T-helper 1 cell treated with Interleukin-12 subunit alpha and Interleukin-12 subunit beta and Interleukin-4 antibody, amounts not matched to agents 30 μg/mL and 1 μg/mL, for 36 hours (primary cell): ENCODE measurements around the gene KCNG2.
"Not testable (repeated sequence)": the region's sequence is repeated elsewhere in the genome, so short reads cannot be mapped to it uniquely, and the experiment has no call there.

Experiments used
- H3K27ac Mint-ChIP-seq: one replicate; pipeline ENCODE4 v1.8.0; 2021; ENCODE audit warnings: mild to moderate bottlenecking, mixed read lengths
- H3K27me3 Mint-ChIP-seq: one replicate; pipeline ENCODE4 v1.8.0; 2021; ENCODE audit warnings: low read depth, mixed read lengths
- H3K36me3 Mint-ChIP-seq: one replicate; pipeline ENCODE4 v1.8.0; 2021; ENCODE audit warnings: low read depth, mixed read lengths
- H3K4me1 Mint-ChIP-seq: one replicate; pipeline ENCODE4 v1.8.0; 2021; ENCODE audit warnings: low read depth, mixed read lengths
- H3K4me3 Mint-ChIP-seq: one replicate; pipeline ENCODE4 v1.8.0; 2021; ENCODE audit warnings: mild to moderate bottlenecking, moderate library complexity, mixed read lengths
- H3K9me3 Mint-ChIP-seq: one replicate; pipeline ENCODE4 v1.8.0; 2021; ENCODE audit warnings: mixed read lengths

KCNG2 gene

GRCh38 chr18:79851950-79852349 is 54.2 kb downstream of the KCNG2 start:
- H3K27ac Mint-ChIP-seq: no peak overlapping the region
- no peaks in the 10 kb centered on the region for H3K9me3 Mint-ChIP-seq
- H3K4me3 Mint-ChIP-seq: no peak overlapping the region
- H3K4me1 Mint-ChIP-seq: no peaks in the 10 kb centered on the region
- no peaks in the 10 kb centered on the region for H3K36me3 Mint-ChIP-seq
- no peaks in the 10 kb centered on the region for H3K27me3 Mint-ChIP-seq

DNA sequence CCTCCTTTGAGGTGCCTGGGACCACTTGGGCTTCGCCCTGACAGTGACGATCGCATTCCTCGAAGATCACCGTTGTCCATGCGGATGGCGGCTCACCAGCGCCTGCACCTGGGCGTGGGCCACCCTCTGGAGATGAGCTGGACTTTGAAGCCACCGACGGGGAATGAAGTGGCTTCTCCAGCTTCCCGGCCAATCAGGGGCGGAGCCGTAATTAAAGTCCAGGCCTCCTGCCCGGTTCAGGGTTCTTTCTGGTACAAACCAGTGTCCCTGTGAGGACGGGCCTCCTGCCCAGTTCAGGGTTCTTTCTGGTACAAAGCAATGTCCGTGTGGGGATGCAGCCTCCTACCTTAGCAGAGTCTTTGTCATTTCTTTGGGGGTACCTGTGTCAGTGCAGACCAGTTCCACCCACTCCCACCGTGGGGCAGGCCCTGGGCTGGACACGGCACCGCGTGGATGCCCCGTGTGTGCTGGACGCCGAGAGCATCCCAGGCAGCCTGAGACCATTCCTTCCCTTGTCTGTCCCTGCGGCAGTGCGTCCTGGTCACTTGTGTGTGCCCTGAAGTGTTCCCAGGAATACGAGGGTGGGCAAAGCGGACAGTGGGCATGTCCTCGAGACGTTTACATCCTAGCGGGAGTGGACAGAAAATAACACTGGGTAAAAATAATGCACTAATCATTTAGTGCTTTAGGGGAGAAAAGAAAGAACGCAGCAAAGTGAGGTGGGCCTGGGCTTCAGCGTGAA is 55.0 kb downstream of the KCNG2 start:
- Mint-ChIP-seq H3K4me1 (no peaks in the 10 kb centered on the region), H3K9me3 (no peaks in the 10 kb centered on the region), H3K4me3 (no peak overlapping the region), H3K27ac (no peak overlapping the region), H3K36me3 (no peaks in the 10 kb centered on the region), H3K27me3 (no peaks in the 10 kb centered on the region)

GRCh38 chr18:79853303-79853992 is 55.7 kb downstream of the KCNG2 start:
- H3K27ac Mint-ChIP-seq: no peak overlapping the region
- H3K36me3 Mint-ChIP-seq: no peaks in the 10 kb centered on the region
- H3K27me3 Mint-ChIP-seq: no peaks in the 10 kb centered on the region
- H3K9me3 Mint-ChIP-seq: no peaks in the 10 kb centered on the region
- no peak overlapping the region for H3K4me3 Mint-ChIP-seq
- H3K4me1 Mint-ChIP-seq: no peaks in the 10 kb centered on the region

- H3K4me3 Mint-ChIP-seq: no peak overlapping the region
- H3K9me3 Mint-ChIP-seq: no peaks in the 10 kb centered on the region
- H3K36me3 Mint-ChIP-seq: no peaks in the 10 kb centered on the region
- no peaks in the 10 kb centered on the region for H3K4me1 Mint-ChIP-seq
- H3K27me3 Mint-ChIP-seq: no peaks in the 10 kb centered on the region
- H3K27ac Mint-ChIP-seq: no peak overlapping the region
Measured at GRCh38 chr18:79853993-79854364, 56.2 kb downstream of the KCNG2 start.

- Mint-ChIP-seq H3K27ac (no peak overlapping the region), H3K27me3 (no peaks in the 10 kb centered on the region), H3K4me3 (no peak overlapping the region), H3K36me3 (no peaks in the 10 kb centered on the region), H3K9me3 (no peaks in the 10 kb centered on the region), H3K4me1 (no peaks in the 10 kb centered on the region)
Measured at GRCh38 chr18:79855147-79855933, 57.6 kb downstream of the KCNG2 start.

GRCh38 chr18:79856119-79857007 is 58.6 kb downstream of the KCNG2 start:
- no peak overlapping the region for H3K4me3 Mint-ChIP-seq
- H3K27ac Mint-ChIP-seq: no peak overlapping the region
- H3K27me3 Mint-ChIP-seq: no peaks in the 10 kb centered on the region
- no peaks in the 10 kb centered on the region for H3K36me3 Mint-ChIP-seq
- no peaks in the 10 kb centered on the region for H3K4me1 Mint-ChIP-seq
- H3K9me3 Mint-ChIP-seq: no peaks in the 10 kb centered on the region

DNA sequence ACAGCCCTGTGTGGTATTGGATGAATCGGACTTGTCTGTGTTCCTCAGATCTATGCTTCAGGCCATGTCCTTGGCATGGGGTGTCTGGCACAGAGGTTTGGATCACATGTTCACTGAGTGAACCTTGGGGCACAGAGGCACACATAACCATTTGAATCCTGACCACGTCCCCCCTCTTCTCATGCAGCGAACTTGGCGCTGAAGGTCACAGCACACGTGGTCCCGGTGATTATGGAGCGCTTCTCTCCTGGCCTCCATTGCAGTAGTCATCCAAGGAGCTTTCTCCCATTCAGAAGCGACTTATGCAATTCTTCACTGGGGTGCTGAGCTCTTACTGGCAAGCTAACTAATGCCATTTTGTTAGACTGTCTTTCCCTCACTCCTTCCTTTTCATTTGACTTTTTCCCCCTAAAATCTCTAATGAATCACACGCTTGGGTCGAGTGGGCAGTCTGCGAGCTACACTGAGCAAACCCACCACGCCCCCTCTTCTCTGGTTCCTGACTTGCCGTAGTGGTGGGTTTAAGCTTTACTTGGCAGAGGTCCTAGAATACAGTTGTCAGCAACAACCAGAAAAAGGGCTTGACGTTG is 59.4 kb downstream of the KCNG2 start:
- Mint-ChIP-seq H3K4me1 (no peaks in the 10 kb centered on the region), H3K9me3 (peaks cover 8% of the 10 kb centered on the region), H3K27me3 (peaks cover 3% of the 10 kb centered on the region), H3K36me3 (no peaks in the 10 kb centered on the region), H3K27ac (no peak overlapping the region), H3K4me3 (no peak overlapping the region)

DNA sequence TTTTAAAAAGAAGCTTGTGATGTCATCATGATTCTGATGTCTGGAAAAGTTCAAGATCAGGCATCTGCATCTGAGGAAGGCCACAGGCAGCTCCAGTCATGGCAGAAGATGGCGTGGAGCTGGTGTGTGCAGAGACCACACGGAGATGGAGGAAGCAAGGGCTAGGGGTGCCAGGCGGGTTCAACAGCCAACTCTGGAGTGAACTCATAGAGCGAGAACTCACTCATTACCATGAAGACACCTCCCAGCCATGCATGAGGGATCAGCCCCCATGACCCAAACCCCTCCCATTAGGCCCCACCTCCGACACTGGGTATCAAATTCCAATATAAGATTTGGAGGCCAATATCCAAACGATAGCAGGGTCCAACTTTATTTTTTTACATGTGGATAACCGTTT is 61.6 kb downstream of the KCNG2 start:
- Mint-ChIP-seq H3K27me3 (peaks cover 3% of the 10 kb centered on the region), H3K4me3 (no peak overlapping the region), H3K36me3 (no peaks in the 10 kb centered on the region), H3K27ac (no peak overlapping the region), H3K9me3 (peaks cover 9% of the 10 kb centered on the region), H3K4me1 (no peaks in the 10 kb centered on the region)

DNA sequence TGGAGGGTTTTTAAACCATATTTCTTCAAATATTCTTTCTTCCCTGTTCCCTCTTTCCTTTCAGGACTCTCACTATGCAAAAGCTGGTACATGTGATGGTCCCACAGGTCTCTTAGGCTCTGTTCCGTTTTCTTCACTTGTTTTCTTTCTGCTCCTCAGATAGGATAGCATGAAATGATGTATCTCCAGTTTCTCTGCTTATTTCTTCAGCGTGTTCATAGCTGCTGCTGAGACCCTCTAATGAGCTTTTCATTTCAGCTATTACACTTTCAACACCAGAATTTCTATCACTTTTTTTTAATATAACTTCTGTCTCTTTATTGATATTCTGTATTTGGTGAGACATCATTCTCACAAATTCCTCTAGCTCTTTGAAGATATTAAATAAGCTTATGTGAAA is 63.9 kb downstream of the KCNG2 start:
- Mint-ChIP-seq H3K36me3 (no peaks in the 10 kb centered on the region), H3K4me3 (no peak overlapping the region), H3K27ac (no peak overlapping the region), H3K4me1 (no peaks in the 10 kb centered on the region), H3K27me3 (peaks cover 3% of the 10 kb centered on the region), H3K9me3 (peaks cover 9% of the 10 kb centered on the region)

DNA sequence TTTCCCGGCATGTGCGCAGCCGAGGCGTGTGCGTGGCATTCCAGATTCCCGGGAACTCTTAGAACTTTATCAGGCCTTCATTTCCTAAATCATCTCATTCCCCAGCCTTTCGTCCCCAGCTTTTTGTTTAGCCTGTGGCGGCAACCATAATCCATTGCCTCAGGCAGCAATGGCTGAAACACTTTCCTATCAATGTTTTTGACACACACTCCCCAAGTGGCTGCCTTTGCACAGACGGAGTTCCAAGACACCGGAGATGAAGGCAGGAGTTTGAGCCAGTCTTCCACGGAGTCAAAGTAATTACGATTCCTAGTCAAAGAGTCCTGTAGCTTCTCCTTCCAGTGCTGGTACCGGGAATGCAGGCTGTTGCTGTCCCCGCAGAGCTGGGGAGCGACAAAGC is 64.8 kb downstream of the KCNG2 start:
- Mint-ChIP-seq H3K4me3 (no peak overlapping the region), H3K27ac (no peak overlapping the region), H3K27me3 (peaks cover 3% of the 10 kb centered on the region), H3K9me3 (peaks cover 9% of the 10 kb centered on the region), H3K36me3 (no peaks in the 10 kb centered on the region), H3K4me1 (no peaks in the 10 kb centered on the region)

DNA sequence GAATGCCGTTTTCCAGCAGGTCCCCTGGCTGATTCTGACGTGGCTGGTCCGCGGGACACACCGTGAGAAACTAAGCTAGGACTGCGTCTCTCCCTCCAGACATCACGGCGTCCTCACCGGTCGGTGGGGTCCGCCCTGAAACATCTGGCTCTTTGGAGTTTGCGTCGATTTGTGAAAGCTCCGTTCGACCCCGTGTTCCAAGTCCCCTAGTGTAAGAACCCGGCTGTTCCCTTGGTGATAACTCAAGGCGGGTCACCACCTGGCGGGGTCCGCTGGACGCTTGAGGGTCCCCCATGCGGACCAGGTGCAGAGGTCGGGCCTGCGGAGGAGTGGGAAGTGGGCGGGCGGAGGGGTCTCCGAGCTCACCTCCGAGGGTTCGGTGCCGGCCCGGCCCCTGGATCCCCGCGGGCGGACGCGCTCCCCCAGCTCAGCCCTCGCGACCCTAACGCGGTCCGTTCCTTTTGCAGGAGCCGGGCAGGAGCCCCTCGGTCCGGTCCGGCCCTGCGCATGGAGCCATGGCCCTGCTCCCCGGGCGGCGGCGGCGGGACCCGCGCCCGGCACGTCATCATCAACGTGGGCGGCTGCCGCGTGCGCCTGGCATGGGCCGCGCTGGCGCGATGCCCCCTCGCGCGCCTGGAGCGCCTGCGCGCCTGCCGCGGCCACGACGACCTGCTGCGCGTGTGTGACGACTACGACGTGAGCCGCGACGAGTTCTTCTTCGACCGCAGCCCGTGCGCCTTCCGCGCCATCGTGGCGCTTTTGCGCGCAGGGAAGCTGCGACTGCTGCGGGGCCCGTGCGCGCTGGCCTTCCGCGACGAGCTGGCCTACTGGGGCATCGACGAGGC is 65.6 kb downstream of the KCNG2 start:
- H3K27ac Mint-ChIP-seq: no peak overlapping the region
- peaks cover 9% of the 10 kb centered on the region for H3K9me3 Mint-ChIP-seq
- no peaks in the 10 kb centered on the region for H3K4me1 Mint-ChIP-seq
- no peak overlapping the region for H3K4me3 Mint-ChIP-seq
- H3K27me3 Mint-ChIP-seq: peaks cover 3% of the 10 kb centered on the region
- H3K36me3 Mint-ChIP-seq: no peaks in the 10 kb centered on the region

DNA sequence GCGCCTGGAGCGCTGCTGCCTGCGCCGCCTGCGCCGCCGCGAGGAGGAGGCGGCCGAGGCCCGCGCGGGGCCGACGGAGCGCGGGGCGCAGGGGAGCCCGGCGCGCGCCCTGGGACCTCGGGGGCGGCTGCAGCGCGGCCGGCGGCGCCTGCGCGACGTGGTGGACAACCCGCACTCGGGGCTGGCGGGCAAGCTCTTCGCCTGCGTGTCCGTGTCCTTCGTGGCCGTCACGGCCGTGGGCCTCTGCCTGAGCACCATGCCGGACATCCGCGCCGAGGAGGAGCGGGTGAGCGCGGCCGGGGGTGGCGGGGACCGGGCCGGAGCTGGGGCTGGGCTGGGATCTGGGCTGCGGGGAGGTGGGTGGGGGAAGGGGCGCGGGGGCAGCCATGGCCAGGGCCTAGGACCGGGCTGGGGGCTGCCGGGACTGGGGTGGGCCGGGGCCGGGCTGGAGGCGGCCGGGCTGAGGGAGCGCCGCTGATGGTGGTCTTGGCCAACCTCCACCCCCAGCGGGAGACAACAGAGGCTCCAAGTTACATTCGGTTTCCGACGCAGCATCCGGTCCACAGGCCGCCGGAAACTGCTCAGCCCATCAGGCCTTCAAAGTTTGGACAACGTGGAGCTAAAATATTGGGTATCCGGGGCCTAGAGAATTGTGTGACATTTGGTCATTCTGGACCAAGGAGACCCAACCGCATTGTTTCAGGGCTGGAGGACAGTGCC is 66.4 kb downstream of the KCNG2 start:
- H3K9me3 Mint-ChIP-seq: peaks cover 9% of the 10 kb centered on the region
- no peaks in the 10 kb centered on the region for H3K36me3 Mint-ChIP-seq
- no peak overlapping the region for H3K27ac Mint-ChIP-seq
- peaks cover 3% of the 10 kb centered on the region for H3K27me3 Mint-ChIP-seq
- H3K4me3 Mint-ChIP-seq: no peak overlapping the region
- no peaks in the 10 kb centered on the region for H3K4me1 Mint-ChIP-seq

DNA sequence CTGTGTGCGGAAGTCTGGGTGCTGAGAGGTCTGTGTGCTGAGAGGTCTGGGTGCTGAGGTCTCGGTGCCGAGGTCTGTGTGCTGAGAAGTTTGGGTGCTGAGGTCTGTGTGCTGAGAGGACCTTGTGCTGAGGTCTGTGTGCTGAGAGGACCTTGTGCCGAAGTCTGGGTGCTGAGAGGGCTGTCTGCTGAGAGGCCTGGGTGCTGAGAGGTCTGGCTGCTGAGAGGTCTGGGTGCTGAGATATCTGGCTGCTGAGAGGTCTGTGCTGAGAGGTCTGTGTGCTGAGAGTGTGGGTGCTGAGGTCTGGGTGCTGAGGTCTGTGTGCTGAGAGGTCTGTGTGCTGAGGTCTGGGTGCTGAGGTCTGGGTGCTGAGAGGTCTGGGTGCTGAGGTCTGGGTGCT is 67.2 kb downstream of the KCNG2 start:
- not testable (repeated sequence) for H3K36me3 Mint-ChIP-seq, H3K4me1 Mint-ChIP-seq, H3K9me3 Mint-ChIP-seq, H3K4me3 Mint-ChIP-seq, H3K27me3 Mint-ChIP-seq, H3K27ac Mint-ChIP-seq
